ENCODE measurements around the gene ZNF429.

- no peak for TF ChIP-seq EZH2 (IDR thresholded peaks at IDR 0.05)
- TF ChIP-seq POLR2AphosphoS5 (IDR thresholded peaks at IDR 0.05; ENCODE audit: borderline replicate concordance, low read depth, low read length), result no peak
- TF ChIP-seq FOXP2 (optimal IDR thresholded peaks at IDR 0.05; ENCODE audit: control extremely low read depth, extremely low read length, insufficient read depth), result no peak
Observed at GRCh38 chr19:21566073-21566472, 60.7 kb downstream of the ZNF429 start.

All from SK-N-MC (cell line).